Activated CD8-positive, alpha-beta memory T cell treated with anti-CD3 and anti-CD28 coated beads for 1 hour (primary cell): ENCODE measurements around the gene TMEM205.
"Not testable (repeated sequence)": the region's sequence is repeated elsewhere in the genome, so short reads cannot be mapped to it uniquely, and the experiment has no call there.

Experiments
- DNase-seq, 2 donors: peaks; one replicate each; pipeline ENCODE4 v3.0.0-alpha.2; 2020; ENCODE audit warnings: low read depth in 1 of 2; ENCODE audit errors: extremely low read depth in 1 of 2

Gene TMEM205

DNA sequence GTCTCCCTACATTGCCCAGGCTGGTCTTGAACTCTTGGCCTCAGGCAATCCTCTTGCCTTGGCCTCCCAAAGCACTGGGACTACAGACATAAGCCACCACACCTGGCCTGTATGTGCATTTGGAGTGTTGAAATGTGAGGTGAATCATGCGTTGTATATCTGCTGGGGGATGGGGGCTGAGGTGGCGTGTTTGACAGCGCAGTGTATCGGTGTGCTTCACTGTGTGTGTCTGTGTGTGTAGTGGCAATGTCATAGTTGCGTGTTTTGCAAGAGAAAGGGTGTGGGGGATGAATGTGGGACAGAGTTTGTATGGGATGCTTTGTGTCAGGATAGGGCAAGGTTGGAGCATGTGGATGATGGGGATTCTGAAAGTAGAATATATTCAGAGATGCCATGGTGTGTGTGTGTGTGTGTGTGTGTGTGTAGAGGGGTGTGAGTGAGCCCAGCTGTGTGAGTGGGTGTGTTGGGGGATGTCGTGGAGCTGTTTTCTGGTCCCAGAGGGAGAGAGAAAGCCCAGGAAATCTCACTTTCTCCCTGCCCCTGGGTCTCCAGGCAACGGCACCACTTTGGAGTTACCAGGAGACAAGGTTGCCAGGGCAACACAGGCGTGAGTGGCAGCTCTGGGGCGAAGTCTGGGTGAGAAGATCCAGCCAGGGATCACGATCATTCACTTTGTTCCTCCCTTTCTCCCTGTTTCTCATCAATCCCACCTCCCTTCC lies 27.3 kb upstream of the TMEM205 start:
- DNase-seq: no peak

DNA sequence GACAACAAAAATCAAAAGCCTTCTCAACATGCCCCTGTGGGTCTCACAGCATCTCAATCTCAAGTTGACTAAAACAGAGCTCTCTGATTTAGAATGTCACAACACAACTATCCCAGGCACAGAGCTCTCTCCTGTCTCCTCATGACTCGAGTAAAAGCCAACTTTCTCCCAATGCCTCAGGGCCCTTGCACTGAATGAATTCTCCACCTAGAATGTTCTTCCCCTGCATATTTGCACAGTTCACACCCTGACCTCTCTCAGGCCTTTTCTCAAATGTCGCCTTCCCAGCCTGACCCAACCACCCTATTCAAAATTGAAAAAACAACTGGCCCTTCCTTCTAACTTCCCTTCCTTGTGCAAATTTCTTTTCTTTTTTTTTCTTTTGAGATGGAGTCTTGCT lies 24.7 kb upstream of the TMEM205 start:
- DNase-seq: no peak

DNA sequence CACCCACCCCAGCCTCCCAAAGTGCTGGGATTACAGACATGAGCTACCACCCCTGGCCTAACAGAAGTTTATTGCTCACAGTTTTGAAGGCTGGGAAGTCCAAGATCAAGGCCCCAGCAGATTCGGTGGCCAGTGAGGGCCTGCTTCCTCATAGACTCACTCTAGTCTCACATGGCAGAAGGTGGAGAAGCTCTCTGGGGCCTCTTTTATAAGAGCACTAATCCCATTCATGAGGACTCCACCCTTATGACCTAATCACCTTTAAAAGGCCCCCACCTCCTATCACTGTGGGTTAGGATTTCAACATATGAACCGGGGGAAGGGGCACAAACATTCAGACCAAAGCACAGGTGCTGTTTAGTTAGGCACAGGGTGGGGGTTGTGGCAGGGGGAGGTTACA lies 21.5 kb upstream of the TMEM205 start:
- no peak for DNase-seq

DNA sequence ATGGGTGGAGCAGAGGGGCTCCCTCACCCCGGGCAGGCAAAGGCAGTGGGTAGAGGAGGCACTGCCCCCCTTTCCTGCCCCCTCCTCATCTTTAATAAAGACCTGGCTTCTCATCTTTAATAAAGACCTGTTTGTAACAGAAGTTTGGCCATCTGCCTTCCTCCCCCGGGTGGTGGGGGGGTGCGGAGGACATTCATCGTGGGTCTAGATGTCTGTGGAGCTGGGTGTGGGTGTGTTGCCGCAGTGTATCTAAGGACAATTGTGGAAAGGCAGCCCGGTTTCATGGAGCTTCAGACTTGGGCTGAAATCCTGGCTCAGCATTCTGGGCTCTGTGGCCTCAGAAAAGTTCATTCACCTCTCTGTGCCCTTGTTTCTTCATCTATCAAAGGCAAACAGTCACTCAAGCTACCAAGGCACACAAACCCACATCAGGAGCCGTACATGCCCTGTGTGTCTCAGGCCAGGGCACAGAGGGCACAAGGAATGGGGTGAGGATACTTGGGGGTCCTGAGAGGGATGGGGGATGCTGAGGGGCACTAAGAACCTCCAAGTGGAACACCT lies 19.6 kb upstream of the TMEM205 start:
- DNase-seq: no peak

DNA sequence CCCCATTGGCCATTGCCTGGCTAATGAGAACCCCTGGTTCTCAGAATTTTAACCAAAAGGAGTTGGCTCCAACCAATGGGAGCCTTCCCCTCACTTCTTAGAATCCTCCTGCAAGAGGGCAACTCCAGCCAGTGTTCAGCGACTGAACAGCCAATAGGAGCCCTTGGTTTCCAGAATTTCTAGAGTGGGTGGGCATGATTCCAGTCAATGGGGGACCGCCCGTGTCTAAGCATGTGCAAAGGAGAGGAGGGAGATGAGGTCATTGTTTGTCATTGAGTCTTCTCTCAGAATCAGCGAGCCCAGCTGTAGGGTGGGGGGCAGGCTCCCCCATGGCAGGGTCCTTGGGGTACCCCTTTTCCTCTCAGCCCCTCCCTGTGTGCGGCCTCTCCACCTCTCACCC lies 18.9 kb upstream of the TMEM205 start:
- no peak for DNase-seq

DNA sequence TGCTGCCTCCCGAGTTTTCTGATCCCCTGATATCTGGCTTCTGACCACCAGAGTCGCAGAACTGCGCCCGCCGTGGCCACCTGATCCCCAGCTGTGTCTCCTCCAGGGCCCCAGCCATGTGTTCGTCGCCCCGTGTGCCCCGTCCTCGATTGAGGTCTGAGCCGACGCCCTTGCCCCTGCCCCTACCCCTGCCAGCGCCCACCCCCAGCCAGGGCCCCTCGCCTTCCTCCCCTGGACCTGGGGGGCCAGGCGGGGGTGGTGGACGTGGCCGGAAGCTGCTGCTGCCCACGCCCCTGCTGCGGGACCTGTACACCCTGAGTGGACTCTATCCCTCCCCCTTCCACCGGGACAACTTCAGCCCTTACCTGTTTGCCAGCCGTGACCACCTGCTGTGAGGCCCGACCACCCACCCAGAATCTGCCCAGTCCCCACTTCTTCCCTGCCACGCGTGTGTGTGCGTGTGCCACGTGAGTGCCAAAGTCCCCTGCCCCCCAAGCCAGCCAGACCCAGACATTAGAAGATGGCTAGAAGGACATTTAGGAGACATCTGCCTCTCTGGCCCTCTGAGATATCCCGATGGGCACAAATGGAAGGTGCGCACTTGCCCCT lies 18.3 kb upstream of the TMEM205 start:
- DNase-seq: no peak

DNA sequence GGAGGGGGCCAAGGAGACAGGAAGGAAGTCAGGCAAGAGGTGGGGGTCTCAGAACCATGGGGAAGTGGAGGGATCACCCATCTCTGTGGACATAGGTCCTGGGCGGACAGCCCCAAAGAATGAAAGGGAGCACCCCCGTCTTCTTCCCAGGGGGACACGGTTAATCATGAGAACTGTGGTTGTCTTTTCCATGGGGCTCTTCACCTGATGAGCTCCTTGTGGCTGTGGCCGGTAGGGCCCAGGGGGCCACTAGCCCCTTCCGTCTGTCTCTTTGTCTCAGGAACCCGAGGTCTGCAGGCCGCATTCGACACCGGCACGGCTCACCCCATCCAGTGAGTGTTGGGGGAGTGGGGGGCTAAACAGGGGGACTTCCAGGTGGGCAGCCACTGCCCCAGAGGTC lies 17.8 kb upstream of the TMEM205 start:
- DNase-seq: no peak

DNA sequence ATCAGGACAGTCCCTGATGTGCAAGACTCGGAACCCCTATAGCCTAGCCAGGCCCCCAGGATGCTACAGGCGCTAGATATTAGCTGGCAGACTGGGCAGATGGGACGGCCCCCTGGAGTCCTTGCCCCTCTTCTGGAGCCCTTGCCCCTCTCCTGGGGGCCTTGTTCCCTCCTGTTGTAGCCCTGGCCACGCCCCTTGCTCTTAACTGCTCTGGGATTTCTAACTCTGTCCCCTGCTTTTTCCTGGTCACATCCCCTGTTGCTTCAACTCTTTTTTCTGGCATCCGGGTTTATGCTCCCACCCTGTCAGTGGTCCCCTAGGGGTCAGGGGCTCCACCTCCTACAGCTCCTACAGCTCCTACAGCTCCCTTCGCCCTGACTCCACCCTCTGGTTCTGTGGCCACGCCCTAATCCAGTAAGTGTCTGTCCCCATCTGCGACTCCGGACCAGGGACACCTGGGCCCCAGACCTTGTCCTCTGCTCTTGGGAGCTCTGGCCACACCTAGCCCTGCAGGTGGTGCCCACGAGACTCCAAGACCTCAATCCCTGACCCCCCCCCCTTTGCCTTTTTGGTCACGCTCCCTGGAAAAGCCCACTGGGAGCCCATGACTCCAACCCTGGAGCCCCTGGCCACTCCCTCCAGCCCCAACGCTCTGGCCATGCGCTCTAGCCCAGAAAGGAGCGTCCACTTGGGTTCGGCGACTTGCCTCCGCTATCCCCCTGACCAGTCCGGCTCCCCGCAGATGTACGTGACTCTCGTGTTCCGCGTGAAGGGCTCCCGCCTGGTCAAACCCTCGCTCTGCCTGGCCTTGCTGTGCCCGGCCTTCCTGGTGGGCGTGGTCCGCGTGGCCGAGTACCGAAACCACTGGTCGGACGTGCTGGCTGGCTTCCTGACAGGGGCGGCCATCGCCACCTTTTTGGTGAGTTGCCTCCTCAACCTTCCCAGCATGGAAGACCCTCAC lies 16.0 kb upstream of the TMEM205 start:
- no peak for DNase-seq

DNA sequence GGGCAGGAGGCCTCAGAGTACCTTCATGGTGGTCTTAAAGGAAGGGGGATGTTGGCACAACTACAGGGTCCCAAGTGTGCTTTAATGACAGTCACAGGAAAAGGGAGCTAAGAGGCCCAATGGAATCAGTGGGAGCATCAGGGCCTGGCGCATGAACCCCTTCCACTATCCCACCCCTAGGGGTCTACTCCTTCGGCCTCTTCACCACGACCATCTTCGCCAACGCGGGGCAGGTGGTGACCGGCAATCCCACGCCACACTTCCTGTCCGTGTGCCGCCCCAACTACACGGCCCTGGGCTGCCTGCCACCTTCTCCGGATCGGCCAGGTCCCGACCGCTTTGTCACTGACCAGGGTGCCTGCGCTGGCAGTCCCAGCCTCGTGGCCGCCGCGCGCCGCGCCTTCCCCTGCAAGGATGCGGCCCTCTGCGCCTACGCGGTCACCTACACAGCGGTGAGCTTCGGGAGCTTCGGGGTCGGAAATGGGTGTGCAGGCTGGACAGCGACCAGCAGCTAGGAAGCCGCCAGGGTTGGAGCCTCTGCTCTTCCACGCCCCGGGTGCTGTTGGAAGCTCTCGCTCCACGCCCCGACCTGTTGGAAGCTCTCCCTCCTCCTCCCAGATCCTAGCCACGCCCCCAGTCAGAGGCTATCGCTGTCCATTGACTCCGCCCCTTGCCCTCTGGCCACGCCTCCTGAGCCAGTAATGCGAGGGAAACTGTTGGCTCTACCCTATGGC lies 15.1 kb upstream of the TMEM205 start:
- no peak for DNase-seq

DNA sequence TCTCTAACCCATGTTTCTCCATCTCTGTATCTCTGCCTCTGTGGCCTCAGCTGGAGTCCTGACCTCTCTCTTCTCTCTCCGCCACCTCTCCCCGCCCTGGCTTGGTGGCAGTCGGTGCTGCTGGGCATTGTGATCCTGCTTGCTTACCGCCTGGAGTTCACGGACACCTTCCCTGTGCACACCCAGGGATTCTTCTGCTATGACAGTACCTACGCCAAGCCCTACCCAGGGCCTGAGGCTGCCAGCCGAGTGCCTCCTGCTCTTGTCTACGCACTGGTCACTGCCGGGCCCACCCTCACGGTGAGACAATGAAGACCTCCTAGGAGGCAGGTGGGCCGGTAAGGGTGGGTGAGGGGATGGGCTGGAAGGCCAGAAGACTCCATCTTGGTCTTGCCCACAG lies 13.4 kb upstream of the TMEM205 start:
- no peak for DNase-seq

DNA sequence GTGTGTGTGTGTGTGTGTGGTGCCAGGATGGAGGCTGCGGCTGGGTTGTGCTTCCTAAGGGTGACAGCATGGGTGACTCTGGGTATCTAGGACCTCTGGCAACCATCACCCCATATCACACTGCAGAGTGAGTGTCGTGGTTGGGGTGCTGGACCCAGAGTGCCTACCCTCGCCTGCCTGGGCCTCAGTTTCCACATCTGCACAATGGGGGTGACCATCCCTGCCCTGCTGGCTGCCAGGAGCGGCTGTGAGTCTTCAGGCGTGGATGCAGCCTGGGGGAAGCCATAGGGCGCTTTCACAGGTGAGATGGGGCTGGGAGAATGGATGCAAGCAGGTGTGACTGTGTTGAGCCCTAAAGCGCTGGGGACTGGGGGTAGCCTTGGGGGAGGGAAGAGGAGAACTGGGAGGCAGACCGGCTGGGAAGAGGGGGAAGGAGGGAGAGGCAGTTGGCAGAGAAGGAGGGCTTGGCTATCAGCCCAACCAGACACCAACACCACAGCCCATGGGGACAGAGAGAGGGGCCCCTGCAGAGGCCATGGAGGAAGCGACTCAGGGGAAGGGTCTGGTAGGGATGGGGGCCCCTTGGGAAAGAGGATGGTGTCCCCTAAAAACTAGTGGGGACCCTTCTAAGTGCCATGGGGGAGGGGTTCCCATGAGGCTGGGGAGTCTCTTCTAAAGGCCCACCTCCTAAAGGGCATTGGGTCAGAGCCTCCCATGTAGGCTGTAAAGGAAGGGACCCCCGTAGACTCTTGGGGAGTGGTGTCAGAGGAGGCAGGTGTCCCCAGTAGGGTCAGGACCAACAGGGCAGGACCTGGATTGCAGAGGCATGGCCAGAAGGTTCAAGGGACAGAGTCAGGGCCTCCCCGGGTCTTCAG lies 10.8 kb upstream of the TMEM205 start:
- DNase-seq: no peak

DNA sequence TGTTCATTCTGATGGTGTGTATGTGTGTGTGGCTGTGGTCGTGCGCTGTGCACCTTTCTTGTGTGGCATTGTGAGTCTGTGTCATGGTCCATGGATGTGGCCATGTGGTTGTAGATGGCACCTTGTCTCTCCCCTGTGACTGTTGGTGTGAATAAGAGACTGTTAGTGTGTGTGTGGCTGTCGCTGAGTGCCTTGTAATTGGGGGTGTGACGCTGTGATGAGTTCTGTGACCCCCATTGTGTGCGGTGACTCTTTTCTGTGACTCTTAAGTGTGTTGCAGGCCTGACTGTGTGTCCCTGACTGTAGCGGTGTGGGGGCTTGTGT lies 10.0 kb upstream of the TMEM205 start:
- no peak for DNase-seq

DNA sequence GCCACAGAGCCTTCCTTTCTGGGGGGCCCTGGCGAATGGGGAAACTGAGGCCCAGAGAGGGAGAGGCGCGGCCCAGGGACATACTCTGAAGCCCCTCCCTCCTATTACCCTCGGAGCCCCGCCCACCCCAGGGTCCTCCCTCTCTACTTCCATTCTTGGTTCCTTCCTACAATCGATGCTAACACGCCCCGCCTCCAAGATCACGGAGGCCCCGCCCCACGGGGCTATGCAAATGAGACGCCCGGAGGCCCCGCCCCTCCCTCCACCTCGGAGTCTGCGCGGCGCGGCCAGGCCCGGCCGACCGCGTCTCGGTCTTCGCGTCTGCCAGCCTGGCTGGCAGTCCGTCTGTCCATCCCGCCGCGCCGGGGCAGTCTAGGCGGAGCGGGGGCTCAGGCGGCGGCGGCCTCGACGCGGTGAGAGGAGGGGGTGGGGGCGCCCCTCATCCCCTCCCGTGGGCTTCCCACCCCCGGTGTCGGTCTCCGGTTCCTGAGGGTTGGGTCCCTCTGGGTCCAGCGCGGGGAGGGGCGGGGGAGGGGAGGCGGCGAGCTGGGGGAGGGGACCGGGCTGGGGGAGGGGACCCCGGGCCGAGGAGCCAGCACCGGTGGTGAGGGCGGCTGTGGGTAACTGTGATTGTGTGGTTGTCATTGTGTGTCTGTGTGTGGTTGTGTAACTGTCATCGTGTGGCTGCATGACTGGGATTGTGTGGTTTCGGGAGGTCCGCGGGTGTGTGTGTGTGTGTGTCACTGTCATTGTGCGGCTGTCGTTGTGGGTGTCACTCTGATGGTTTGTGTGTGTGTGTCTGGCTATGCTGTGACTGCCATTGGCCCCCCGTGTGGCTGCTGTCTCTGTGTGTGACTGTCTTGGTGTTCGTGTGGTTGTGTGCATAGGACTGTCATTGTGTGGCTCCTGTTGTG lies 9.3 kb upstream of the TMEM205 start, which contains the start of gene PLPPR2:
Gene PLPPR2, plus strand, starts transcription at position 273 of the 914 bp plus-strand sequence. CDS start 2,242 bp downstream, outside the sequence.
- peak; percentile 54 to 66 for DNase-seq

DNA sequence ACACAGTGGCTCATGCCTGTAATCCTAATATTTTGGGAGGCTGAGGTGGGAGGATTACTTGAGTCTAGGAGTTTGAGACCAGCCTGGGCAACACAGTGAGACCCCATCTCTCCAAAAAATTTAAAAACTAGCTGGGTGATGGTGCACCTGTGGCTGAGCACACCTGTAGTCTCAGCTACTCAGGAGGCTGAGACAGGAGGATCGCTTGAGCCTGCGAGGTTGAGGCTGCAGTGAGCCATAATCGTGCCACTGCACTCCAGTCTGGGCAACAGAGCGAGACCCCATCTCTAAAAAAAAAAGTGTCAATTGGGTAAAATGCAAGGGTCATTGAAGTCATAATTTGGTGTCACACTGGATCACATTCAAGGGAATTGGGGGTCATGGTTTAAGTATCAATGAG lies 8.0 kb upstream of the TMEM205 start:
- not testable (repeated sequence) for DNase-seq

DNA sequence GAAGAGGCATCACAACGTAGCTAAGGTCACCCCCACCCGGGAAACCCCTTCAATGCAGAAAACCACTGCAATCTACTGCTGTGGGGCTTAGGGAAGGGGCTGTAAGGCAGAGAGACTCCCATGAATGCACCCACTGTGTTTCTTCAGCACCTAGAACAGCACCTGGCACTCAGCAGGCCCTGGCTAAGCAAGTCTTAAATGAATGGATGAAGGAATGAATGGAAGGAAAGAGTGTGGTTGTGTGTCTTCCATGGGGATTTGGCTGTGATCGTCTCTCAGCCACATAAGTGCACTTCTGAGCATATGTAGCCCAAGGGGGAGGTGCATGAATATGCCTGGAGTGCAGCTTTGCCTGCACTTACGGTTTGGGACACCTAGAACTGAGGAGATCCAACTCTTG lies 3.1 kb upstream of the TMEM205 start:
- no peak for DNase-seq

DNA sequence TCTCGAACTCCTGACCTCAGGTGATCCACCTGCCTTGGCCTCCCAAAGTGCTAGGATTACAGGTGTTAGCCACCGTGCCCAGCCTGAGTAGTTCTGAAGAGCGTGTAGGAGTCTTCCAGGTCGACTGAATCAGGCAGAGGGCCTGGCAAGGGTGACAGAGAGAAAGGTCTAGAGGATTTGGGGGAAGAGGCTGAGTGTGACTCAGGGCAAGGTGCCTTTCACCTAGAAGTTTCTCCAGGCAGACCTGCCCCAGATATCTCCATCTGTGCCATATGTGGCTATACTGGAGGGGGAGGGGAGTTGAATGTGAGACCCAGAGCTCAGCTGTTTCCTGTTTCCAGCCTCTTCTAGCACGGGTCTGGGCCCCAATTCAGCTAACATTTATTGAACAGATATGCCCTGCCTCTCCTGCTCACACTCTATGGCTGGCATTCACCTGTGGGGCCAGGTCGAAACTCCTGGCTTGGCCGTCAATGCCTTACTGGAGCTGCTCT lies 1.5 kb upstream of the TMEM205 start:
- no peak for DNase-seq

DNA sequence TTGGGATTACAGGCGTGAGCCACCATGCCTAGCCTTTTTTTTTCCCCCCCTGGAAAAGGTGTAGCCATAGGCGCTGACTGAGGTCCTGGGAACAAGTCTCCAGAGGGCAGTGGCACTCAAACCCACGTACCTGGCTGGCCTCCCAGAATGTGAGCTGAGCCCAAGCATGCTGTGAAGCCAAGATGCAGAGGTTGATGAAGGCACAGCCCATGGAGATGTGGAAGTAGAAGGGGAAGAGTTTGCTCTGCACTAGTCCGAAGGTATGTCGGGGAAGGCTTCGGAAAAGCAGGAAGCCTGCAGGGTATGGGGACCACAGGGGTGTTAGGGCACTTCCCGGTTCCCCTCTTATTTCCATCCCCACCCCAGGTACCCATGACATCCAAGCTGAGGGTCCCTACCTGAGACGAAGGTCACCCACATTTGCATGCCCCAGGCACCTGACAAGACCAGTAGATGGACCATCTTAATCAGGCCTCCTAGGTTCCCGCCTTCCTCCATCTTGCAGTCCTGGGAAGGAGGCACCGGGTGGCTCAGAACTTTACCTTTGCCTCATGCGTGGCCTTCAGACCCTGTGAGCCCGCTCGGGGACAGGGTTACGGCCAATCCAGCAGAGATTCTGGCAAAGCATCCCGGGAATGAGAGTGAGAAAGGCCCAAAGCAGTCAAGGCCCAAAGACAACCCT lies 805 bp downstream of the TMEM205 start:
- no peak for DNase-seq

DNA sequence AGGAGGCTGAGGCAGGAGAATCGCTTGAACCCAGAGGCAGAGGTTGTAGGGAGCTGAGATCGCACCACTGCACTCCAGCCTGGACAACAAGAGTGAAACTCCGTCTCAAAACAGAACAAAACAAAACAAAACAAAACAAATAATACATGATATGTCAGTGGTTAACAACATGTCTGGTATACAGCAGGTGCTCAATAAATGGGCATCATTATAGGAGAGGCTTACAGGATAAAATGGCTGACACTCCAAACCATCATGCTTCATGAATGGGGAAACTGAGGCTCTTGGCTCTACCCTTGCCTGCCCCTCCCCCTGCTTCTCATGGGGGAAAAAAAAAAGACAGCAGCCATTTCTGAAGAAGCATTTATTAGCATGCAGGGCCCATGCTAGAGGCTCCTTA lies 3.6 kb downstream of the TMEM205 start:
- DNase-seq: no peak
